ENCODE results near the gene DDX1. TPM values are rescaled to one million over a fixed set of nuclear protein-coding genes. Genes with fewer than 3 reads are reported as not detected.

DDX1 gene
- total and polyA plus RNA-seq, 10 donors, result 32.6 to 62.0 (median 48.3) TPM

DNA sequence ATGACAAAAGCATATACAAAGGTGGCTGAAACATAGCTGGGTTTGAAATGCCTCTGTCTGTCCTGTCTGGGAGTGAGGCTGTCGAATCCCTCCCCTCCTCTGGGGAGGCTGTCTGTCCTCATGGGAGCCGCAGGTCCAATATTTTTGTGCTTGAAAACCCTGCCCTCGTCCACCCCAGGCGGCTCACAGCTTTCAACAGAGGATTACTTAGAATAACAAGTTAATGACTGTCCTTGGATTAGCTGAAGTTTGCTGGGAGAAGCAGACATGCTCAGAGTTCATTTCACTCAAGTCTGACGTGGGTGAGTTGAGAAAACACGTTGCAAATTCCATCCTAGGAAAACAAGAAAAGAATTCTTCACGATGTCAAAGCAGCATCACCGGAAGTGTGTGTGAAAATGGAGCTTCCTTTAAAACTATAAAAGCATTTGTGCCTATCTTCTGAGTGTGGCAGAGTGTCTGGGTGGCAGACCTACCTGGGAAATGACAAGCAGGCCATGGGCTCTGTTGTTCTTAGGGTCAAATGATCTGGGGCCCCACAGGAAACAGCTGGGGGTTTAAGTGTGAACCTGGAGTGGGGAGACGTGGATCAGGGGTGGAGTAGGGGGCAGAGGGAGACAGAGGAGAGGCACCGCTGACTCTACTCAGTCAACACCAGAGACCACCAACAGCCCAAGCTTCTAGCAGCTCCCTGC, 77.1 kb downstream of the DDX1 start:
- Histone ChIP-seq H3K4me3 (no peak overlapping the region), H3K4me1 (peaks cover 0 to 11% (median 0%) of the 10 kb centered on the region in 6 donors), H3K27me3 (replicated peaks in 1 of 7) (peaks cover 0 to 6% (median 0%) of the 10 kb centered on the region in 7 donors), H3K36me3 (no peaks in the 10 kb centered on the region), H3K27ac (peak overlapping the region in 2 of 8 donors; percentile 29 to 46), H3K9me3 (no peaks in the 10 kb centered on the region)
- no peak for DNase-seq
- intact Hi-C loops (cut with DNase I; ENCODE audit: low total_unique reads), result no loop called here
- 56 to 67% (median 66%) methylated on average over 10 of the region's 10 CpGs for WGBS, 5 donors
- TF ChIP-seq POLR2AphosphoS5 (IDR thresholded peaks at IDR 0.05) (no peak), POLR2A (IDR thresholded peaks at IDR 0.05) (no peak)
- TF ChIP-seq, protein P1, sequence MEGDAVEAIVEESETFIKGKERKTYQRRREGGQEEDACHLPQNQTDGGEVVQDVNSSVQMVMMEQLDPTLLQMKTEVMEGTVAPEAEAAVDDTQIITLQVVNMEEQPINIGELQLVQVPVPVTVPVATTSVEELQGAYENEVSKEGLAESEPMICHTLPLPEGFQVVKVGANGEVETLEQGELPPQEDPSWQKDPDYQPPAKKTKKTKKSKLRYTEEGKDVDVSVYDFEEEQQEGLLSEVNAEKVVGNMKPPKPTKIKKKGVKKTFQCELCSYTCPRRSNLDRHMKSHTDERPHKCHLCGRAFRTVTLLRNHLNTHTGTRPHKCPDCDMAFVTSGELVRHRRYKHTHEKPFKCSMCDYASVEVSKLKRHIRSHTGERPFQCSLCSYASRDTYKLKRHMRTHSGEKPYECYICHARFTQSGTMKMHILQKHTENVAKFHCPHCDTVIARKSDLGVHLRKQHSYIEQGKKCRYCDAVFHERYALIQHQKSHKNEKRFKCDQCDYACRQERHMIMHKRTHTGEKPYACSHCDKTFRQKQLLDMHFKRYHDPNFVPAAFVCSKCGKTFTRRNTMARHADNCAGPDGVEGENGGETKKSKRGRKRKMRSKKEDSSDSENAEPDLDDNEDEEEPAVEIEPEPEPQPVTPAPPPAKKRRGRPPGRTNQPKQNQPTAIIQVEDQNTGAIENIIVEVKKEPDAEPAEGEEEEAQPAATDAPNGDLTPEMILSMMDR (IDR thresholded peaks at IDR 0.05 in 8 of 11, conservative IDR thresholded peaks at IDR 0.05 in 3 of 11), result no peak

DNA sequence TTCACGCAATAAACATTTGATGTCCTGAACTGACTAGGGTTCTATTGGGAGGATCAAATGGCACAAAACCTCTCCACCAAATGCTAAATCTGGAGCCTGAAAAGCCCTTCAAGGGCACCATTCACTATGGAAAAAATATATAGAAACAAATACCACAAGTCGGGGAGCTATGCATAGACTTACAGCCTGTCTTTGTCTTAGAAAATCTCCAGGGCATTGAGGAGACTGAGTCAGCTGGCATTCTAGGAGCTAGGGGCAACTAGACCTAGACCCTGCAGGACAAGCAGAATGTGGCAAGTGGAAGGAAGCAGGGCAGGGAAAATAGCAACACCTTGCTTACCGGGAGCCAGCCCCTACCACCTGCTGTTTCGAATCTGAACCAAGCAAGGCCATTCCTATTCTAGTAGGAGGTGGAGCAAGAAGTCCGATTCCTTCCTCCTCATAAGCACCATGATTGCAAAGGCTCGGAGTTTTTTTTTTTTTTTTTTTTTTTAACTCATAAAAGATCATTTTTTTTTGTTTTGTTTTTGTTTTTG, 77.8 kb downstream of the DDX1 start:
- 80 to 88% (median 82%) methylated on average over 6 of the region's 6 CpGs for WGBS, 5 donors
- Histone ChIP-seq H3K4me3 (no peak overlapping the region), H3K27me3 (replicated peaks in 1 of 7) (peaks cover 0 to 6% (median 0%) of the 10 kb centered on the region in 7 donors), H3K27ac (no peak overlapping the region), H3K9me3 (no peaks in the 10 kb centered on the region), H3K36me3 (no peaks in the 10 kb centered on the region), H3K4me1 (peaks cover 0 to 11% (median 0%) of the 10 kb centered on the region in 6 donors)
- no peak for DNase-seq
- TF ChIP-seq, protein P1 (IDR thresholded peaks at IDR 0.05 in 8 of 11, conservative IDR thresholded peaks at IDR 0.05 in 3 of 11), result no peak
- TF ChIP-seq POLR2AphosphoS5 (IDR thresholded peaks at IDR 0.05), result no peak
- TF ChIP-seq POLR2A (IDR thresholded peaks at IDR 0.05), result no peak
- intact Hi-C loops (cut with DNase I; ENCODE audit: low total_unique reads), result no loop called here

DNA sequence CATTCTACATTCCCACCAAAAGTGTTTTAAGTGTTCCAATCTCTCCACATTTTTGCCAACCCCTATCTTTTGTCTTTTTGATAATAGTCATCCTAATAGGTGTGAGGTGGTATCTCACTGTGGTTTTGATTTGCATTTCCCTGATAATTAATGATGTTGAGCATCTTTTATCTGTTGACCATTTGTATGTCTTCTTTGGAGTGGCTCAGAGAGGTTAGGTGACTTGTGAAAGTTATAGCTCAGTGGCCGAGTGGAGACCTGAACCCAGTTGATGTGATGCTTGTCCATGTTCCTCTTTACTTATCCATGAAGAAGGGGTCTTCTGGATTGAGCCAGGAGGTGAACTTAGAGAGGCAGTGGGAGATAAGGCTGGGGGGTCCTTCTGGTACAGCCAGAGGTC, 78.8 kb downstream of the DDX1 start:
- intact Hi-C loops (cut with DNase I; ENCODE audit: low total_unique reads), result no loop called here
- Histone ChIP-seq H3K4me3 (no peak overlapping the region), H3K9me3 (no peaks in the 10 kb centered on the region), H3K27me3 (replicated peaks in 1 of 7) (peaks cover 0 to 6% (median 0%) of the 10 kb centered on the region in 7 donors), H3K36me3 (no peaks in the 10 kb centered on the region), H3K27ac (no peak overlapping the region), H3K4me1 (peaks cover 0 to 11% (median 0%) of the 10 kb centered on the region in 6 donors)
- WGBS, 5 donors, result 58 to 91% (median 72%) methylated on average over 1 of the region's 1 CpG
- TF ChIP-seq, protein P1 (IDR thresholded peaks at IDR 0.05 in 8 of 11, conservative IDR thresholded peaks at IDR 0.05 in 3 of 11), result no peak
- DNase-seq, result no peak

DNA sequence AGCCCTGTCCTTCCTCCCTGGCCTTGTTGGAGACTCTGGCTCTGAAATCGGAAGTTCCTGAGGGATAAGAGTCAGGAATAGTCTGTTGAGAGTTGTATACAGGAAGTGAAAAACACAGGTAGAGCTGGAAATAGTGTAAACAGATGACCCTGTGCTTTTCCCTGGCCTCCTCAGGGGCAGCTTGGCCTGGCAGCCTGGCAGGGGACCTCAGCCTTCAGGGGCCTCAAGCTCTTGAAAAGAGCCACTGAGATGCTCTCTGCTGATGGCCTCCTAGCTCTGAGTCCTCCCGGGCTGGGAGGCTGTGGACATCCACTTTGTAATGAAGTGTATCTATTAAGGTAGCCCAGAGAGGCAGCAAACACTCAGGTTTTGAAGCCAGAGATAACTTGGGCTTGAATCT, 79.3 kb downstream of the DDX1 start:
- TF ChIP-seq, protein P1 (IDR thresholded peaks at IDR 0.05 in 8 of 11, conservative IDR thresholded peaks at IDR 0.05 in 3 of 11), result no peak
- TF ChIP-seq POLR2AphosphoS5 (IDR thresholded peaks at IDR 0.05) (no peak), POLR2A (IDR thresholded peaks at IDR 0.05) (no peak)
- no peak overlapping the region for H3K27ac ChIP-seq
- no peak for DNase-seq
- intact Hi-C loops (cut with DNase I; ENCODE audit: low total_unique reads), result no loop called here
- H3K4me1 ChIP-seq, result peaks cover 0 to 11% (median 0%) of the 10 kb centered on the region in 6 donors
- no peak overlapping the region for H3K4me3 ChIP-seq
- H3K9me3 ChIP-seq, result no peaks in the 10 kb centered on the region
- H3K36me3 ChIP-seq, result no peaks in the 10 kb centered on the region
- H3K27me3 ChIP-seq (replicated peaks in 1 of 7), result peaks cover 0 to 6% (median 0%) of the 10 kb centered on the region in 7 donors
- WGBS, 5 donors, result 41 to 72% (median 61%) methylated on average over 2 of the region's 2 CpGs

Measured in spleen (tissue), 11 donors.